ENCODE measurements around the gene TOE1.
A peak's percentile ranks its signal among the peaks of the same experiment; 100 is the strongest.

Gene TOE1

DNA sequence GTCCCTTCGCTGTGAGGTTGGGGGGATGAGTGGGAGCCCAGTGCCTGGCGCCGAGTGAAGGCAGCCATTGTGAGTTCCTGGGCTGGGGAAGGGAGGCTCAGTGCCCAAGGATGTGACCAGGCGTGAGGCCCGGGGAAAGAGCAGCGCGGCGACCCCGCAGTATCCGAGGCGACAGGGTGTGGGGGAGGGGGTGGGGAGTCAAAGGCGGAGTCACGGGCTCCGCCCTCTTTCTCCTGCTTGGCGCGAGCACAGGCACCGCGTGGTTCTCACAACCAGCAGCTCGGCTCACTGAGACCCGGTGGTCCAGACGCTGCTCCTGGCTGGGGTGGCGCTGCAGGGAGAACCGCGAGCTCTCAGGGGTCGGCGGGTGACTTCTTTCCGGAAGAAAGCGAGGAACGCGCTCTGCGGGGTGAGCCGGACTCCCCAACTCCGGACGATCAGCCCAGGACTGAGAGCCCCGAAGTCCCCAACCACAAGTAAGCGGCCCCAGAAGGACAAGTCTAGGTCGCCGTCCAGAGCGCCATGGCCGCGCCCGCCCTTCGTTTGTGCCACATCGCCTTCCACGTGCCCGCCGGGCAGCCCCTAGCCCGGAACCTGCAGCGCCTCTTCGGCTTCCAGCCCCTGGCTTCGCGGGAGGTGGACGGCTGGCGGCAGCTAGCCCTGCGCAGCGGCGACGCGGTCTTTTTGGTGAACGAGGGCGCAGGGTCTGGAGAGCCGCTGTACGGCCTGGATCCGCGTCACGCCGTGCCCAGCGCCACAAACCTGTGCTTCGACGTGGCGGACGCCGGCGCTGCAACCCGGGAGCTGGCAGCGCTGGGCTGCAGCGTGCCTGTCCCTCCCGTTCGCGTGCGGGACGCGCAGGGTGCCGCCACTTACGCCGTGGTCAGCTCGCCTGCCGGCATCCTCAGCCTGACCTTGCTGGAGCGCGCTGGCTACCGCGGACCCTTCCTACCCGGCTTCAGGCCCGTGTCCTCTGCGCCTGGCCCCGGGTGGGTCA is 13.0 kb upstream of the TOE1 start, which contains the start of gene HPDL:
Gene HPDL, plus strand, starts transcription at position 269 of the 997 bp plus-strand sequence. Its CDS starts 254 bp downstream, at position 523.
- peak; percentile 36 for DNase-seq (ENCODE audit: low read depth)

DNA sequence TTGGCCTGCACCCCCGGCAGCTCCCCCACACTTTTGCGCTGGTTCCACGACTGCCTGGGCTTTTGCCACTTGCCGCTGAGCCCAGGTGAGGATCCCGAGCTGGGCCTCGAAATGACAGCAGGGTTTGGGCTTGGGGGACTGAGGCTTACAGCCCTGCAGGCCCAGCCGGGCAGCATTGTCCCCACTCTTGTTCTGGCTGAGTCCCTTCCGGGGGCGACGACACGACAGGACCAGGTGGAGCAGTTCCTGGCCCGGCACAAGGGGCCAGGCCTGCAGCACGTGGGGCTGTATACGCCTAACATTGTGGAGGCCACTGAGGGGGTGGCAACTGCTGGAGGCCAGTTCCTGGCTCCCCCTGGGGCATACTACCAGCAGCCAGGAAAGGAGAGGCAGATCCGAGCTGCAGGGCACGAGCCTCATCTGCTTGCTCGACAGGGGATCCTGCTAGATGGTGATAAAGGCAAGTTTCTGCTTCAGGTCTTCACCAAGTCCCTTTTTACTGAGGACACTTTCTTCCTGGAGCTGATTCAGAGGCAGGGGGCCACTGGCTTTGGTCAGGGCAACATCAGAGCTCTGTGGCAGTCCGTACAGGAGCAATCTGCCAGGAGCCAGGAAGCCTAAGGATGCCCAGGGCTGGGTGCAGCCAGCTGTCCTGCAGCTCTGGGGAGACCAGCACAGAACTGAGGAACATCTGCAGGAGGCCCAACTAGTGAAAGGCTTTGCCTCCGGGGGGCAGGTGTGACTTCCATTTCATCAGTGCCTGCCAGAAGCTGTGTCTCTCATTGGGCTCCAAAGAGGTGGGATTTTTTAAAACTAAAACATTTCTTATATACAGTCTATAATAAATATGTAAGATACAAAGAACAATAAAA is 12.1 kb upstream of the TOE1 start:
- no peak for DNase-seq (ENCODE audit: low read depth)

DNA sequence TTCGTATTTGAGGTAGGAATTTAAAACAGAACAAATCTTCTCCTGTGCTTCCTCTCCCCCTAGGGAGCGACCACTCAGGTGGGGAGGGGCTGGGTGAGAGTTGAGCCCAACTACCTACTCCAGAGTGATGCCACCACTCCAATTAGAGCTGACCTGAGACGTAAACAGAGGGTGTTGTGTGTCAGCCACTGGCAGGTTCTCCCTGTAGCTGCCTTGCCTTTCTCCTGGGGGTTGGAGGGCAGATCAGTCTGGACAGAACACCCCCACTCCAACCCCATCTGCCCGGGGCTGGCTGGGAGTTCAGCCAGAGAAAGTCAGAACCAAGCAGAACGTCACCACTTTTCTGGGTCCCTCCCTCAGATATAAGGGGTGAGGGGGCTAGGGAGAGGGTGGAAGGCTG is 11.3 kb upstream of the TOE1 start:
- DNase-seq (ENCODE audit: low read depth): no peak

DNA sequence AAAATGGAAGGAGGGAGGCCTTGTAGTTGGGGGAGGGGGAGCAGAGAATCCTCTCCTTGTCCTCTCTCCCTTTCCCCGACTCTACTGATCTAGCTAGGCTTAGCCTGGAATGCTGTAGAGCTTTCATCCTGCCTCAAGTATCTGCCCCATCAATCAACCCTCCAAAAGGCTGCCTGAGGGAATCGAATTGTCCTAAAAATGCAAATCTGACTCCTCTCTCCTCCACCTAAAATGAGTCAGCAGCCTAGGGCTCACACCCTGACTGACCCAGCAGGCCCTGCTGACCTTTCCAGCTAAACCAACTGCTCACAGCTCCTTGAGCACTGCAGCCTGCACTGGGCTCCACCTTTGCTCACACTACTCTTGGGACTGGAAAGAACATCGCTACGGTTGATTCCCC is 10.5 kb upstream of the TOE1 start:
- DNase-seq (ENCODE audit: low read depth): no peak

DNA sequence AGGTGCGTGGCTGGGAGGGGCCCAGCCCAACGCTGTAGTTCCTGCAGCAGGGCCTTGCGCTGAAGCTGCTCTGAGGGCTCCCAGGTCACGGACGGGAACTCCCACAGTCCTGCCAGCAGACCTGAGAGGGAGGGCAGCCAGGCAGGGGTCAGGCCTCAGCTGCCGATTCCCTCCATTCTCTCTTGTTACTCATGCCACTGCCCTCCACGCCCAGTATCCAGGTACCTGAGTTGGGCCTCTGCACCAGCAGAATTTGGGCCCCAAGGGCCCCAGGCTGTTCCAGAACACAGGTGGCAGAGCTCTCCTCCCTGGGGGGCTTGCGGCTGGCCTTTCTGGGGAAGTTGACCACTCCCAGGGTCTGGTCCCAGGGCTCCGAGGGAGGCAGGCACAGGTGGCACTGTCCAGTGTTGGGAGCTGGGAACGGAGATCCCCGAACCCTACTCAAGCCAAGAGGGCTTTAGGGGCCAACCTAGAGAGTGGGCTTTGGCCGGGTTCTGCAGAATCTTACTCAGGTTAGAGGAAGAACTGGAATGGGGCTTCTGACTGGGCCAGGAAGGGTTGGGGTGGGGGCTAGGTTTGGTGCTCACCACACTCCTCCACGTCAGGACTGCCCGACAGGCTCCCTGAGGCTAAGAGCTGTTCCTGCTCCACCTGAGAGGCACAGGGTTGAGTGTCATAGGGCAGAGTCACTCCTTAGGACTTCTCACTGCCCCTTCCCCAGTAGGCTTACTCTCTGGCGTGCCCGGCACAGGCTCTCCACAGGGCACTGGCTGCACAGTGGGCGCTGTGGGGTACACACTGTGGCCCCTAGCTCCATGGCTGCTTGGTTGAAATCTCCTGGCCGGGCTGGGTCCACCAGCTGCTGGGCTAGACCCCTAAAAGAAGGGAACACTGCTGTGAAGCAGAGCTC is 8.3 kb upstream of the TOE1 start:
- DNase-seq (ENCODE audit: low read depth): no peak

DNA sequence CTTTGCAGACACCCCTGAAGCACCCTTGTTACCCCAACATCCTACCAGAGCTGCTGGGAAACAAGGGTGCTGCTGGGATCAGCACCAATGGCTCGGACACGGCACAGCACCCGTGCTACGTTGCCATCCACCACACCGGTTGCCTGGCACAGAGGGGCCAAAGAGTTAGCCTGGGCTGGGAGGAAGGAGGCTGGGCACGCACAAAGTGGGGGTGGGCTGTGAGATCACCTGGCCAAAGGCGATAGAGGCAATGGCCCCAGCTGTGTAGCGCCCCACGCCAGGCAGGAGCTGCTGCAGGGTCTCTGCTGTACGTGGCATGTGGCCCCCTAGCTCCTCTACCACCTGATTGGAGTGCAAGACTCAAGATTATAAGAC is 7.6 kb upstream of the TOE1 start:
- DNase-seq (ENCODE audit: low read depth): no peak

DNA sequence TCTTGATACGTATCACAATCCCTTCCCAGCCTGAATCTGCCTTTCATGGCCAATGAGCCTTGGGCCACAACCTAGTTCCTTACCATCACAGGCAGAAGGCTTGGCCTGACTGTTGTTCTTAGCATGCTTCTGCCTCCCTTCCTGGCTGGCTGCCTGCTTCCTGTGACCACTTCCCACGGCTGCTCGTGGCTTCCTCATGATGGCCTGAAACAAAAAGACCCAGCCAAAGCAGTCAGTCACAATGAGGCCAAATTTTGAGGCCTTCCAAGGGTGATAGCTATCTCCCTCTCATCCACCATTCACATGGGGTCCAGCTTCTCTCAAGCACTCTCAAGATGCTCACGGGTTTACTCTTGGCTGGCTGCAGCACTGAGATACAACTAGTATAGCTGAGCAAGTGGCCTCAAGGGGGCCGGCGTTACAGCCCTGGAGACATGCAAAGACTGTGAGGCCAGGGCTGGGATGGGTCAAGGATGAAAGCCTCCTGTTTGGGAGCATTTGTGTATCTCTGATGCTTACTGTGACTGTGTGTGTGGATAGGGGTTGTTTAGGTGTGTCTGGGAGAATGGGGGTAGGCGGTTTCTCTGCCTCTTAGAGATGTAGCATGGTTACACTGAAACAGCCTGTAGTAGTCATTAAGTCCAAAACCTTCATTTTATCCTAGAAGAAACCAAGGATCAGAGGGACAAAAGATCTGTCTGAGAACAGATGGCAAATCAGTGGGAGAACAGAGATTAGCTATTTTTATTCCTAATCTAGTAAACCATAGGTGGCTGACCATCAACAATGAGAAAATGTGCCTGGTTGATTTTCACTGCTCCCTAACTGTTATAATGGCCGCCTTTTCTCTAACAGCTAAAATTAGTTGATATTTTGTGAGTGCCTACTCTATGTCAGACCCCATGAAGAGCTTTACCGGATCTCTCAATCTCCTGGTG is 5.4 kb upstream of the TOE1 start:
- no peak for DNase-seq (ENCODE audit: low read depth)

DNA sequence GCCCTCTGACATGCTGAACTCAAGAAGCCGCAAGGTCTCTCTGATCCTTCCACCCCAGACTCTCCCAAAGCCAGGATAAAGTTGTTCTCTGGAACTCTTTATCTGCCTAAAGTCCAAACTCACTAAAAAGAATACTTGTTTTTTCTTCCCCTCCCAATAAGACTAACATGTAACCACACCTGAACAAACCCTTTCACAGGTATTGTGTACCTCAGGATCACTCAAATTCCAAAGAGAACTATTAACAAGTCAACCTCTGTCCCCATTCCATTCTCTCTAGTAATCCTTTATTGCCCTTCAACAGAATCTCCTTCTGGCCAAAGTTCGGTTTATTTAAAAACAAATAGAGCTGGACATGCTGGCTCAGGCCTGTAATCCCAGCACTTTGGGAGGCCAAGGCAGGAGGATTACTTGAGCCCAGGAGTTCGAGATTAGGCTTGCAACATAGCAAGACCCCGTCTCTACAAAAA is 4.1 kb upstream of the TOE1 start:
- no peak for DNase-seq (ENCODE audit: low read depth)

DNA sequence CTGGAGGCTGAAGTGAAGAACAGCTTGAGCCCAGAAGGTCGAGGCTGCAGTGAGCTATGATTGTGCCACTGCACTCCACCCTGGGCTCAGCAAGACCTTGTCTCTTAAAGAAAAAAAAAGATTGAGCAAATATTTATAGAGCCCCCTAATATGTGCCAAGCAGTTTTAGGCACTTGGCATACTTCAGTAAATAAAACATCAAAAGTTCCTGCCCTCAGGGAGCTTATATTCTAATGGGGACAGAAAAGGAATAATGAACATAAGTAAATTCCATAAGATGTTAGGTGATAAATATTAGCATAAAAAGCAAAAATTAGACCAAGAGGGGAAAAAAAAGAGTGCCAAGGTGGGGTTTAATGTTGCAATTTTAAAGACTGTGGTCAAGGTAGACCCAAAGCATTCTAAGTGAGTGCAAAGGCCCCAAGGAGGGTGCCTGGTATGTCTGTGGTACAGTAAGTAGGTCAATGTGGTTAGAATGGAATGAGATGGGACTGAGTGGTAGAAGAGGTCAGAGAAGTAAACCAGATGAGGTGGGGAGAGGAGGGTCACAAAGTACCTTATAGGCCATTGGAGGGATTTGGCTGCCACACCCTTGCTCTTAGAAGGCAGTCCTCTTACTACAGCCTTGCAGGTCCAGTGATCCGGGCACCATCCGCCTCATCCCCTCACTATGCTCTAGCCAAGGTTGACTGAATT is 2.2 kb upstream of the TOE1 start:
- DNase-seq (ENCODE audit: low read depth): no peak

DNA sequence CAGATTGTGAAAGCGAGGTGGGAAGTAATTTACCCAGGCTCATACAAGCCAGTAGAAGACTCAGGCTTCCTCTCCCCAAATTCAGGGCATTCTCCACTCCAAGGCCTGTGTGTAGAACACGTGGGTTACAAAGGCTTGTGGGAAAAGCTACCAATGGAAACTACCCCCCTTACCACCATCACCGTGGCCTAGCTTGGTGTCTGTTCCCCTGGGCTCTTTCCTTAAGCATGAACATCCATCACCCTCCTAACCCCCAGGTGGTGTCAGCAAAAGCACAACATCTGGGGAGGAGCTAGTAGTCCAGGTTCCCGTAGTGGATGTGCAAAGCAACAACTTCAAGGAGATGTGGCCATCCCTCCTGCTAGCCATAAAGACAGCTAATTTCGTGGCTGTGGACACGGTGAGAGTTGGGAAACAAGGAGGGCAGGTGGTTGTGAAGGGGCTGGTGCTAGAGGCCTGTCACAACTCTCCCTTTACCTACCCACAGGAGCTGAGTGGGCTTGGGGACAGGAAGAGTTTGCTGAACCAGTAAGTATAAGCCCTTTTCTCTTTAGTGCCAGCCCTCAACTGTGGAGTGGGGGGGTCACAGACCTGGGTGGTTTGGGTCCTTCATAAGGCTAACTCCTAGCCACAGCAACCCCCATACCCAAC is 971 bp downstream of the TOE1 start:
- DNase-seq (ENCODE audit: low read depth): no peak

DNA sequence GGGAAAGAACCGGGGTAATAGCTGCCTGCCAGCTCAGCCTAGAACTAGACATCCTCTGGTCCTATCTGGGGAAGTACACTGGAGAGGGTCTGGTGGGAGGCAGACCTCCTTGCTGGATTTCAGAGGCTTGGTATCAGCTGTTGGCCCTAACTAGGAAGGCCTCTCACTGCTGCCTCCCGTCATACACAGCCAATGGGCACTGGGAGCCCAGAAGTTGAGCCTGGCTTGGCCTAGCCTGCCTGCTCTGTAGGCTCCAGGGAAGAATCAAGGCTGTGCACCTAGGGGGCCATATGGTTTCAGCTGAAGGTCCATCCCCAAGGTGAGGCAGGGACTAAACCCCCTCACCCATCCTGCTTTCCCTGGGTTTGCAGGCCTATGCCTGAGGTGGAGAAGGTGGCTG is 4.5 kb downstream of the TOE1 start:
- no peak for DNase-seq (ENCODE audit: low read depth)

DNA sequence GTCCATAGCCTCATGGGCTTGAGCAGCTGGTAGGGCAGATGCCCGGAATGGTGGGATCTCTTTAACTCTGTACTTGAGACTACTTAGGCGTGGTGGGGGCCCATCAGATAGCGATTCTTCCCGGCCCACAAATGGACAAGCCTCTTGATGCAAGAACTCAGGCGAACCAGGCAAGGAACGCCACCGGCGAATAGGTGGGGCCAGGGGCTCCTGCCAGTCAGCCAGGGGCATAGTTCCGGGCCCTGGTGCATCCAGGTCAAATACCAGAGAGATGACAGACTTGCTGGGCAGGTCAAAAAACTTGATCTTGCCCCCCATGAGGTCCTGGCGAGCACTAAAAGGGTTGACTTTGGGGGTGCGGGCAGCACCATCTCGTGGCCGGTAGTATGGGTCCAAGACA is 5.0 kb downstream of the TOE1 start:
- no peak for DNase-seq (ENCODE audit: low read depth)

DNA sequence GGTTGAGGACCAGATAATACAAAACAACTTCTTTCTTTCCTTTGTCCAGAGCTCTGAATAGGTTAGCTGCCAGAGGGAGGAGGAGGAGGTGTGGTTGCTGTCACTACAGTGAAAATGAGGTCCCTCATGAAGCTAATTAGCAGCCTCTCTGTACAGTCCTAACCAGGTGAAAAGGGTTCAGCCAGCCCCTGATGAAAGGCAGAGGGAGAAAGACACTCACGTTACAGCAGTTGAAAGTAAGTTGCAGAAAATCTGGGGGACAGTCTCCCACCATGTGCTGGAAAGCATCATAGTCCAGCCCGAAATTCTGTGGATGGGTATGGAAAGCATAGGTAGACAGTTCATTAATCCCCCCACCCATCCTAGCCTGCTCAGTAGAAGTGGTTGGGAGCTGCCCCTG is 6.5 kb downstream of the TOE1 start:
- no peak for DNase-seq (ENCODE audit: low read depth)

DNA sequence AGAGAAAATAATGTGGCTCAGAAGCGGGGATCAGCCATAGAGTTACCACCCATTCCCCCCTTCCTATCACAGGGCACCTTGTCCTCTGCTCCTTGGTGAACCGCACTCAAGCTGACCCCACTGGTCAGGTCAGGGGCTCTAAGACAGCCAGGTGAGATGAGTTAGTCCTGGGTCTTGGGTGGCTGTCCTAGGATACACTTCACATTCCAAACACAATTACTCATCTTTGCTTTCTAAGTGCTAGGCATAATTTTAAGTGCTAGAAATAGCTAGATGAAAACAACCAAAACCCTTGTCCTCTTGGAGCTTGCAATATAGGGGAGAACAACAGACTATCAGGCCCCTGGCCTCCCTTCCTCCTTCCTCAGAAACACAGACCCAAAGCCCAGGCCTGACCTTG is 8.1 kb downstream of the TOE1 start:
- DNase-seq (ENCODE audit: low read depth): no peak

DNA sequence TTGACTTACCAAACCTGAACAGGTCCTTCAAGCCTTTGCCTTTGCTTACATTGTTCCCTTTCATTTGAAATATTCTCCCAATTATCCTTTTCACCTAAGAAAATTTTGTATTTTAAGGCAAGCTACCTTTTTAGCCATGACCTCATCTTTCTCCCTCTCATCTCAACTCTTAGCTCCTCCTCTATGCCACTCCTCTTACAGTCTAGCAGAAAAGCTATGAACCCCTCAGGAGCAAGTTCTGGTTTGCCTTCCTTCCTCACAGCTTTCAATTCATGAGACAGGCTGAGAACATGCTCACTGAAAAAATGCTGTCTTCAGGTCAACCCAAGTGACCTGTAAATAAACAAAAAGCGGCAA is 8.6 kb downstream of the TOE1 start:
- no peak for DNase-seq (ENCODE audit: low read depth)

DNA sequence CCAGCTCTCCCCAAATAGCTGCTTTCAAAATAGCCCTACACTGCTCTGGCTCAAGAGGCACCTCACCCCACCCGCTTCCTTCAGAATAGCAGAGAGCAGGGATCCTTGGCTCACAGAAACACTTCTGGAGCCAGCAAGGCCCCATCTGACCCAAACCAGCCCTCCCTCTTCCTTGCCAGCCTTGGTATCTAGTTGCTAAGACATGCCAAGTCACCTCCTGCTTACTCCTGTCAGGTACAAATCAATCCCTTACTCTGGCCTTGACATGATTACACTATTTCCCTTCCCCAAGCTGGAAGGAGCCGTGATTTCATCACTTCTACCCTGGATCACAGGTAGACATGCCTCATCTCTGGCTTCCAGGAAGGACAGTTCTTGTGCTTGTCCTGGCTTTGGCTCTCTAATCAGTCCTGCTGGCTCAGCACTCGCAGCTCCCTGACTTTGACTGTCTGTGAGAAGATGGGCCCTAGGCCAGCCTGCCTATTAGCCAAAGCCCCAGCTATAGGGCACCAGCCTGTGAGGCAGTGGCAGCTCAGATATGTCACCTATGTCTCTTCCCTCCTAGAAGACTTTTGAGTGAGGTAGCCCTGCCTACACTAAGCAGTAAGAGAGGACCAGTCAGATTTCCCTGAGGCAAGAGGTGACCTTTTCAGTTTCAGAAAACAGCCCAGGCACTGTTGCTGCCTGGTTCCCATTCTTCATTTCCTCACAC is 9.2 kb downstream of the TOE1 start:
- DNase-seq (ENCODE audit: low read depth): no peak

DNA sequence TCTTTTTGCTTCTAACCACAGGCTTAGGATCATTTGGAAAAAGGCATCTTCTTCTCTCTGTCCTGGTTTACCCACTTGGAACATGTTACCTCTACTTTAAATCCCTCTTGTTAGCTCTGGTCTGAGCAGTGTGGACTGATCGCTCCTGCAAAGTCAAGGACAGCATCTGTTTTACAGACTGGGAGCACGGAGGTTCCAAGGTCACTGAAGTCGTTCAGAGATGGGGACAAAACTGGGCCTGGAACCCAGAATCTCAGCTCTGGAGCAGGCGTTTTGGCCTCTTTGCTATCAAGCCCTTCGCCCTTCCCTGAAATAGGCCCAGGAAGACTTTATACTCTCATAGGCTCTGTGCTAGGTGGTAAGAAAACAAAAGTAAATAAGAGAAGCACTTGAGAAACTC is 11.5 kb downstream of the TOE1 start:
- DNase-seq (ENCODE audit: low read depth): no peak

DNA sequence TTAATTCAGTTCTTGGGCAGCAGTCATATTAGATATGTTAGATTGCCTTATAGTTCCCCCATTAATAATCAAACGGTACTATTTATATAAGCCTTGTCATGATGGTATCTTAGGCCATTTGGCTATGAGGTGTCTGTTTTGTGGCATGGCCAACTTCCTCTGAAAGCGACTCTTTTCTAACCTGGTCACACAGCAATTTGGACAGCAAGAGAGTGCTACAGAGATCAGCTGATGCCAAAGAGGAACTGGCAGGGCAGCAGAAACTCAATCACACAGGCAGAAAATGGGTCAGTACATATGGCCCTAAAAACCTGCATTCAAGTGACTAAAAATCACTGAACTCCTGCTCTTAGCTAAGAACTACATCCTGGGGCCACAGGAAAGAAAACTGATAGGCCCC is 13.7 kb downstream of the TOE1 start:
- no peak for DNase-seq (ENCODE audit: low read depth)

DNA sequence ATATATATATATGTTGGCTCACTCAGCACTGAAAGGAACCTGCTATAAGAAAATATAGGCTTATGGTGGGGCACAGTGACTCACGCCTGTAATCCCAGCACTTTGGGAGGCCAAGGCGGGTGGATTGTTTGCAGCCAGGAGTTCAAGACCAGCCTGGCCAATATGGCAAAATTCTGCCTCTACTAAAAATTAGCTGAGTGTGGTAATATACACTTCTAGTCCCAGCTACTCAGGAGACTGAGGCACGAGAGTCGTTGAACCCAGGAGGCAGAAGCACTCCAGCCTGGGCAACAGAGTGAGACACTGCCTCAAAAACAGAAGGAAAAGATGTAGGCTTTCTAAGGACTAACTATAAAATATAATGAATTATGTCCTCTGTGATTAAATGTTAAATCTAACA is 14.9 kb downstream of the TOE1 start:
- DNase-seq (ENCODE audit: low read depth): no peak

Data from T follicular helper cell (primary cell).